Sciatic nerve (tissue), 2 donors: ENCODE data around the gene CTXND1. TPM values are rescaled to one million over a fixed set of nuclear protein-coding genes. Genes with fewer than 3 reads are reported as not detected.

Experiments used
- ATAC-seq: fragments of 200-7000 bp; cut with Tn5 transposase; one replicate; pipeline ENCODE4 v1.9.1; 2020; ENCODE audit warnings: mild to moderate bottlenecking, moderate library complexity
- DNase-seq: peaks from one replicate; pipeline ENCODE4 v3.0.0-alpha.2; 2020; ENCODE audit warnings: low spot score
- intact Hi-C: fragments of 100-400 bp; cut with DNase I; formaldehyde crosslinking; loops from one replicate; pipeline ENCODE4 v1.14.2; 2022
- total RNA-seq: library from RNA; stranded (reverse); fragmentation: NEBNext Ultra II Directional; extraction: Animal tissue kit (Norgen Biotek cat#: 25700); gene quantifications from one replicate; pipeline ENCODE4 v1.2.1, GENCODE V29; 2021
- donor health status: DM: no; HTN: no; CAD: no.
- donor health status: DM: no; HTN: no; CAD: no.

CTXND1 gene
- total RNA-seq, 1 donor from 2014 or later = 6.3 TPM

GRCh38 chr15:80216141-80216540 is 35.9 kb downstream of the CTXND1 start:
- intact Hi-C loops = no loop called here
- DNase-seq (no peak), ATAC-seq (no peak)

GRCh38 chr15:80214910-80215309 is 37.1 kb downstream of the CTXND1 start:
- ATAC-seq (no peak), DNase-seq (no peak)
- intact Hi-C loops = no loop called here

- intact Hi-C loops = no loop called here
- ATAC-seq = no peak
- DNase-seq = no peak
These were observed 40.0 kb downstream of the CTXND1 start for GRCh38 chr15:80211976-80212375.

- no peak for ATAC-seq
- intact Hi-C loops = no loop called here
- no peak for DNase-seq
These were observed 41.1 kb downstream of the CTXND1 start for GRCh38 chr15:80210611-80211573.

- intact Hi-C loops = no loop called here
- DNase-seq (no peak), ATAC-seq (no peak)
These were observed 43.0 kb downstream of the CTXND1 start for GRCh38 chr15:80208758-80209734.

GRCh38 chr15:80207887-80208286 is 44.1 kb downstream of the CTXND1 start:
- DNase-seq (no peak), ATAC-seq (no peak)
- intact Hi-C loops = no loop called here

- intact Hi-C loops = no loop called here
- DNase-seq (no peak), ATAC-seq (no peak)
These were observed 47.8 kb downstream of the CTXND1 start for GRCh38 chr15:80204231-80204630.

GRCh38 chr15:80203361-80203885 is 48.6 kb downstream of the CTXND1 start:
- DNase-seq = no peak

GRCh38 chr15:80202641-80203360 is 49.2 kb downstream of the CTXND1 start:
- intact Hi-C loops = no loop called here
- DNase-seq = no peak
- ATAC-seq = no peak

More at GRCh38 chr15:80203361-80203885, 48.6 kb downstream of the CTXND1 start:
- intact Hi-C loops = no loop called here
- no peak for ATAC-seq

GRCh38 chr15:80202016-80202315 is 50.0 kb downstream of the CTXND1 start:
- intact Hi-C loops = no loop called here
- DNase-seq (no peak), ATAC-seq (no peak)

- no peak for ATAC-seq
These were observed 50.6 kb downstream of the CTXND1 start for GRCh38 chr15:80201256-80202015.

GRCh38 chr15:80199869-80200268 is 52.1 kb downstream of the CTXND1 start:
- no peak for DNase-seq
- ATAC-seq = no peak
- intact Hi-C loops = no loop called here

More at GRCh38 chr15:80201256-80202015, 50.6 kb downstream of the CTXND1 start:
- no peak for DNase-seq
- intact Hi-C loops = no loop called here

GRCh38 chr15:80199366-80199765 is 52.6 kb downstream of the CTXND1 start:
- ATAC-seq = no peak
- no peak for DNase-seq
- intact Hi-C loops = no loop called here

GRCh38 chr15:80194914-80195313 is 57.1 kb downstream of the CTXND1 start:
- no peak for ATAC-seq
- intact Hi-C loops = no loop called here
- no peak for DNase-seq

GRCh38 chr15:80194186-80194585 is 57.8 kb downstream of the CTXND1 start:
- DNase-seq = no peak
- intact Hi-C loops = no loop called here
- no peak for ATAC-seq

- intact Hi-C loops = no loop called here
- DNase-seq (no peak), ATAC-seq (no peak)
These were observed 60.0 kb downstream of the CTXND1 start for GRCh38 chr15:80191897-80192595.

- ATAC-seq (no peak), DNase-seq (no peak)
- intact Hi-C loops = no loop called here
These were observed 60.8 kb downstream of the CTXND1 start for GRCh38 chr15:80191198-80191597.

- no peak for DNase-seq
- ATAC-seq = no peak
- intact Hi-C loops = no loop called here
These were observed 63.8 kb downstream of the CTXND1 start for GRCh38 chr15:80188251-80188650.
